Measurements from ENCODE around the gene GLOD5.
"Not testable (repeated sequence)": the region's sequence is repeated elsewhere in the genome, so short reads cannot be mapped to it uniquely, and the experiment has no call there.

Gene GLOD5

DNA sequence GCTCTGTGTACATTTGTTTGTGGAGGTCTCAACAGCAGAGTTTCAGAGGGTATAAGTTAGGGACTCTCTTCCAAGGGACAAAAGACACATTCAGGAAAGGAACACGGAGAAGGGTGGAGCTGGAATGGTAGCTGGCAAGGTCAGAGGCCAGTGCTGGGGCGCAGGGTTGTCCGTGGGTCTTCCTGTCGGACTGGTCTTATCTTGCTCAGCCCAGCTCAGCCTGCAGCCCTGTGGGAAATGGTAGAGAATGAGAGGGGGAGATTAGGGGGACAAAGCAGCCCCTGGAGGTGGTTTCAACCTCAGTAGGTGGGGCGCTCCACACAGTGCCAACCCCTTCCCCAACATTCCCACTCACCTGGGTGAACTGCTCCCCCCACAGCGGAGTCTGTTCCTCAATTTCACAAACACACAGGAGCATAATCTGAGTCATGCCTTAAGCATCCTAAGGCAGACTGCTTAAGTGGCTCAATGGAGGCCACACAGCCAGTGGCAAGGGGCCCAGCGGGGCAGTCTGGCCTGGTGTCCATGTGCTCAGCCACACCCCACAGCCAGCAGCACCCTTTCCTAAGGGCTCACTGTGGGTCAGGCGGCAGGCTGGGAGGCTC lies 33.5 kb downstream of the GLOD5 start:
- FAIRE-seq, result no peak

DNA sequence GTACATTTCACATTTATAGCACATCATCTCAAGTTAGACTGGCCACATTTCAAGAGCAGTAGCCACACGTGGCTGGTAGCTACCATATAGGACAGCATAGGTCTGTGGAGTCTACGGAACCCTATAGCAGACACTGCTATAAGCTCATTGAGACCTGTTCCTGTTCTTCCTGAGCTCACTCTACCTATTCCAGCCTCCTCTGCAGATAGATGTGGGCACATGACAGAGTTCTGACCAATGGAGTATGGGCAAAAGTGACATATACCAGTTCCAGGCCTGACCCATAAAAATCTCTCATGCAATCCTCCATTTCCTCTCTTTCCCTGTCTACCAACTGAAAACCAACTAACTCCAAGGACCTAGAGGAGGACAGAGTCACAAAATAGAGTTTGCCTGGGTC lies 36.8 kb downstream of the GLOD5 start:
- no peak for FAIRE-seq

DNA sequence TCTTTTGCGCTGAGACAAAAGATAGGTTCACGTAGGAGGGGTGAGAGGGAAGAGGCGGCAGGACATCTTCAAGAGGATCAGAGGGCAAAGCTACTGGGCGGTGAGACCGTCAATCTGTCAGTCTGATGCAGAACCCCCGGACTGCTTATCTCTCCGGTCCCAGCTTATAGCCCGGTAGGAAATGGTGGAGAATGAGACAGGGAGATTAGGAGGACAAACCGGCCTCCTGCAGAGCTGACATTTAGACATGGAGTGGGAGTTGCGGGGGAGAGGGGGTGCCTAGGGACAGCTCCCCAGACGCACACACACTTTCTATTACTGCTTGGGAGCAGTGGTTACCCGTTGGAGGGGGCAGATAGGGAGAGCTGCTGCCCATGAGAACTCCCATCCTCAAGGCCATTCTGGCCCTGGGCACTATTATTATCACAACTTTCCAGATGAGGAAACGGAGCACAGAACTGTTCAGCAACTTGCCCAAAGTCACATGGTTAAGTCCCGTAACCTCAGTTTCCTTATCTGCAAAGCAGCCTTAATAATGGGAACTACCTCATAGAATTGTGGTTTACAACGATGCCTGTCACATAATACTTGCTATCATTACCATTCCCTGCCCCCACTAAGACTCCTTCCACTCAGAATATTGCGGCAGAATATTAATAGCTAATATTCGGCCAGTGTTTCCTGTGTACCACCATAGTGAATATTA lies 39.2 kb downstream of the GLOD5 start:
- no peak for FAIRE-seq

DNA sequence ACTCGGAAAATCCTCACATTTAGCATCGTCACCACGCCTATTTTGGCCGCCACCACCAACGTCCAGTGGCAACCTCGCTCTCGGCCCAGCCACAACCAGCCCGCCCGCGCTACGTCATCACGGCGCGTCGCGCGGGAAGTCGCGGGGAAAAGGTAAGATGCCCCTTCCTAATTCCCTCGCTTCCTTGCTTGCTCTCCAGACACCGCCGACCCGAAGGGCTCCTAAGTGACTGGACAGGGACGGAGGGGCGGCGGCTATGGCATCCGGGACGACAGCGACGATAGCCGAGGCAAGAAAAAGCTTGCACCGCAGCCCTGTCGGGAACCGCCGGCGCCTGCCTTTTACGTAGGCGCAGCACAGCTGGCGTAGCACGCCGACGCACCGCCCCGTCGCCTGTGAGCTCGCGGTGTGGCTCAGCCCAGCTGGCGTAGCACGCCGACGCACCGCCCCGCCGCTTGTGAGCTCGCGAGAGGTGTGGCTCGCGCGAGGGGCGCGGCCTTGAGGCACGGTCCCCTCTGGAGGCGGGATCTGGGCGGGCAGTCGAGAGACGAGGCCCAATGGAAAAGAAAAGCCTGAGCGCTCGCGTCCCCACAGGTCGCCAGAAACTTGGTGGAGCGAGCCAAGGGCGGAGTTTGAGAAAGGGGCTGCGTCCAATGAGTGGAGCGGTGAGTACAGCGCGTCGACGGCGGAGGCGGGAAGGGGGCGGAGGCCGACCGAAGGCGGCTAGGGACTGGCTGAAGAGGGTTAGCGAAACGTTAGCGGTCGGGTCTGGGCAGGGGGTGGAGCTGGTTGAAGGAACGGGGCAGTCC lies 39.9 kb downstream of the GLOD5 start, which contains the start of gene HDAC6:
Gene HDAC6, plus strand, starts transcription at position 788 of the 809 bp plus-strand sequence. CDS start 626 bp downstream, outside the sequence.
- peak; percentile 90 for FAIRE-seq

DNA sequence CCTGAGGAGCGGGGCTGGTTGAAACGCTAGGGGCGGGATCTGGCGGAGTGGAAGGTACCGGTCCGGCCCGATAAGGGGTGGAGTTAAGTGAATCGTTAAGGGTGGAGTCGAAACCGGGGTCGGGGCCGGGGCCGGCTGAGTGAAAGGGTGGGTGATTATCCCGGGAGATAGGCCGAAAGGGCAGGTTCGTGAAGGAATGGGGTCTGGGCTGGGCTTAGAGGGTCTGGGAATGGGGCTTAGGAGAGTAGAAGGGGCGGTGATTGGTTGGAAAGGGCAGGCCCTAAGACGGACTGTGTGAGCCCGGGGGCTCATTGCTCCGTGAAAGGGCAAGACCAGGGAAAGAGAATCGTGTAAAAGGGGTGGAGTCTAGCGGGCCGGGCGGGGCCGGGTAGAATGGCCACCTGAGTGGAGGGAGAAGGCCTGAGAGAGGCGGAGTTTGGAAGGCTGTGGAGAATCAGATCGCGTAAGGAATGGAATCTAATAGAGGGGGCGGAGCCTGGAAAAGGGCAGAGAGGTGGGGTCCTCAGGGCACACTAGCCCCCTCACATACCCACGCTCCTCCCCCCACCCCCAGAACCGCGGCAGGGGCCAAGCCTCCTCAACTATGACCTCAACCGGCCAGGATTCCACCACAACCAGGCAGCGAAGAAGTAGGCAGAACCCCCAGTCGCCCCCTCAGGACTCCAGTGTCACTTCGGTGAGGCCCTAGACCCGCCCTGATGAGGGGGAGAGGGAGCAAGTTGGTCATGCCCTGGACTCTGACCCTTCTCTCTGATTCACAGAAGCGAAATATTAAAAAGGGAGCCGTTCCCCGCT lies 40.8 kb downstream of the GLOD5 start:
- FAIRE-seq, result no peak

DNA sequence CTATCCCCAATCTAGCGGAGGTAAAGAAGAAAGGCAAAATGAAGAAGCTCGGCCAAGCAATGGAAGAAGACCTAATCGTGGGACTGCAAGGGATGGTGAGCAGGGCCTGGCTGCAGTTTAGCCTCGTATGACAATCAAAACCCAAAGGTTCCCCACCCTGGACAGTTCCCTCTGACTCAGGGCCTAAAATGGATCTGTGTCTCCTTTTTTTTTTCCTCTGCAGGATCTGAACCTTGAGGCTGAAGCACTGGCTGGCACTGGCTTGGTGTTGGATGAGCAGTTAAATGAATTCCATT lies 41.3 kb downstream of the GLOD5 start:
- no peak for FAIRE-seq

DNA sequence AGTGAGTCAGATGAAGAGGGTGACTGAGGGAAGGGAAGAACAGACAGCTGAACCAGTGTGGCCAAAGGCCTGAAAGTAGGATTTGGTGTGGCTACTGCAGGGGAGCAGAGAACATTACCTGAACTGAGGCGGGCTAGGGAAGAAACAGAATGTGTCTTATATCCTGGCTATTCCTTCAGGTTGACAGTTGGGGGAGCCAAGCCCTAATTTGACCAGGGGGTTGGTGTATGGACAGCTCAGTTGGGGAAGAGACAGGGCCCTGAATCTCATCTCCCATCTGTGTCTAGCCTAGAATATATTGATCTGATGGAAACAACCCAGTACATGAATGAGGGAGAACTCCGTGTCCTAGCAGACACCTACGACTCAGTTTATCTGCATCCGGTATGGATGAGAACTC lies 44.5 kb downstream of the GLOD5 start:
- no peak for FAIRE-seq

DNA sequence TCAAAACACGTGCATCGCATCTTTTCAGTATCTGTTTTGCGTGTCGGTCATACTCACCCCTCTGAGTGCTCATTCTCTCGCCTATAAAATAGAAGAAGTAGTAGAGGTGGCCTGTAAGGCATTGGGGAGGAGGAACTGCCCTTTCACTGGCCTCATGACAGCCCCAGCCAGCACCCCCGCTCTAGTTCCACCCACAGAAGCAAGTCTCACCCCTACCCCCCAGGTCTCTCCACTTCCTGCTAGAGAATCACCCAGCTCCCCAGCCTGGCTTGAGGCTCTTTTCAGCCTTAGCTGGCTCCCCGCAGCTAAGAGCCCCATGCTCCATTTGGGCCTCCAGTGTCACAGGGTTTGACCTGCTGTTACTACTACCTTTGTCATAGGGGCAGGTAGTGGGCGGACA lies 52.1 kb downstream of the GLOD5 start:
- no peak for FAIRE-seq

DNA sequence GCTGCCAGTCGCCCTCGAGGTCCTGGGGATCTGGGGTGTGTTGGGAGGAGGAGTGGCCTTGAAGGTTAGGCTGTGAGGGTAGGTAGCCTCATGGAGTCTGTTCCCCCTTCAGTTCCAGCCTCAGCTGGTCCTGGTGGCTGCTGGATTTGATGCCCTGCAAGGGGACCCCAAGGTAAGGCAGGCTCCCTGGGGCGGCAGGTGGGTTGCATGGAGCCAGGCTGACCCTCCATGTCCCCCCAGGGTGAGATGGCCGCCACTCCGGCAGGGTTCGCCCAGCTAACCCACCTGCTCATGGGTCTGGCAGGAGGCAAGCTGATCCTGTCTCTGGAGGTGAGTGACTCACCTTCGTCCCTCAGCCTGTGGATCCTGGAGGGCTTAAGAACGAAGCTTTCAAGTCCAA lies 53.2 kb downstream of the GLOD5 start:
- FAIRE-seq, result no peak

DNA sequence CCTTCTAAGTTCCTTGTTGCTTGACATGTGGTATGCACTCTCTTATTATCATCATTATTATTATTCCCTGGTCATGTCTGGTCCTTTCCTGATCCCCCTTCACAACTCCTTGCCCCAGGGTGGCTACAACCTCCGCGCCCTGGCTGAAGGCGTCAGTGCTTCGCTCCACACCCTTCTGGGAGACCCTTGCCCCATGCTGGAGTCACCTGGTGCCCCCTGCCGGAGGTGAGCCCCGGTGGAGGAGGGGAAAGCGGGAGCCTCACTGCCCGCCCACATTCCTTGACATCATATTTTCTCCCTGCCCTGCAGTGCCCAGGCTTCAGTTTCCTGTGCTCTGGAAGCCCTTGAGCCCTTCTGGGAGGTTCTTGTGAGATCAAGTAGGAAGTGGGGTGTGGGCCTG lies 53.7 kb downstream of the GLOD5 start:
- FAIRE-seq, result no peak

DNA sequence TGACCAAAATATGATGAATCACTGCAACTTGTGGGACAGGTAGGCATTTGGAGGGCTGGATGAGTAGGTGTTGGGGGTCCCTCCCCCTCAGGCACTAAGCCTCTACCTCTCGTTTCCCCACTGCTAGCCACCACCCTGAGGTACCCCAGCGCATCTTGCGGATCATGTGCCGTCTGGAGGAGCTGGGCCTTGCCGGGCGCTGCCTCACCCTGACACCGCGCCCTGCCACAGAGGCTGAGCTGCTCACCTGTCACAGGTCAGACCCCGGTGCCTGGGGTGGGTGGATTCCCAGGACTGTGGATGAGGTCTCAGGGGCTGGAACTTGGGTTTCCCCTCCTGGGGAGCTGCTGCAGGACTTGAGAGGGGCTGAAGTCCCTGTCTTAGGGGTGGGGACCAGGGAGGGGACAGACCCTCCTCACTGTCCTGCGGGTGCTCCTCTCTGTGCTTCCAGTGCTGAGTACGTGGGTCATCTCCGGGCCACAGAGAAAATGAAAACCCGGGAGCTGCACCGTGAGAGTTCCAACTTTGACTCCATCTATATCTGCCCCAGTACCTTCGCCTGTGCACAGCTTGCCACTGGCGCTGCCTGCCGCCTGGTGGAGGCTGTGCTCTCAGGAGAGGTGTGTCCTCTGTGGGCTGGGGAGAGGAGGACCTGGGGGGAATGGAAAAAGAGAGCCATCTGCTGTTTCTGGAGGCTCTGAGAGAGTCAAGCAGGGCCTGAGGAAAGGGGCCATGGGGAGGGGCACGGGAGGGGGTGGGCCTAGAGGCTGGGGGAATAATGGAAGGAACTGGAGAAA lies 54.7 kb downstream of the GLOD5 start:
- no peak for FAIRE-seq

DNA sequence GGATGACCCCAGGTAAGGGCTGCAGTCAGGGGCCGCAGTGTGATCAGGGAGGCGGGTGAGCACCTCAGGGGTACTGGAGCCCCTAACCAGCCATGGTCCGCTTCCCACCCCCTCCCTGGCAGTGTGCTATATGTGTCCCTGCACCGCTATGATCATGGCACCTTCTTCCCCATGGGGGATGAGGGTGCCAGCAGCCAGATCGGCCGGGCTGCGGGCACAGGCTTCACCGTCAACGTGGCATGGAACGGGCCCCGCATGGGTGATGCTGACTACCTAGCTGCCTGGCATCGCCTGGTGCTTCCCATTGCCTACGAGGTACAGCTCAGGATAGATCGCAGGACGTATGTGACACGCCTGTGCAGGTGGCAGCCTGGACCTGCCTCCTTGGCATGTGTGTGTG lies 56.6 kb downstream of the GLOD5 start:
- FAIRE-seq, result no peak

DNA sequence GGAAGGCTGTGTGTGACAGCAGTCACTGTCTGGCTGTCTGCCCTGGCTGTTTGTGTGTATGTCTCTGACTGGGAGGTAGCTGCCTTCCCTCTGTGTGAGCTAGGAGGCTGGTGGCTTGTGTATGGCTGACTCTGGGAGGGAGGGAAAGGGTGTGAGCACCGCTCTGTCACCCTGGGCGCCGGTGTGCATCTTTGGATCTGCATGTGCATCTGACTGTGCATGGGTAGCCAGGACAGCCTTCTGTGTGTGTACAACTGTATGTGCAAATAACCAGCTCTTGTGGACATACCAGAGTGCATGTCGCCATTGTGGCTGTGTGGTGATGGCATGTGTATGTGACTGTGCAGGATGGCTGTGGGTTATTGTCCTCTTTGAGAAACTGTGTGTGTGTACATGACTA lies 57.3 kb downstream of the GLOD5 start:
- no peak for FAIRE-seq

DNA sequence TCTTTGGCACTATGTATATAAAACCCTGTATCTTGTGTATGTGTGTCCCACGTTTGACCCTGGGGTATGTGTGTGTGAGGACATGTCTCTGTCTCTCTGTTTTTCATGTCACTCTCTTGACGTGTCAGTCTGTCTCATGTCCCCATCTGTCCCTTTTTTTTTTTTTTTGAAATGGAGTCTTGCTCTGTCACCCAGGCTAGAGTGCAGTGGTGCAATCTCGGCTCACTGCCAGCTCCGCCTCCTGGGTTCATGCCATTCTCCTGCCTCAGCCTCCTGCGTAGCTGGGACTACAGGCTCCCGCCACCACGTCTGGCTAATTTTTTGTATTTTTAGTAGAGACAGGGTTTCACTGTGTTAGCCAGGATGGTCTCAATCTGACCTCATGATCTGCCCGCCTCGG lies 57.8 kb downstream of the GLOD5 start:
- not testable (repeated sequence) for FAIRE-seq

DNA sequence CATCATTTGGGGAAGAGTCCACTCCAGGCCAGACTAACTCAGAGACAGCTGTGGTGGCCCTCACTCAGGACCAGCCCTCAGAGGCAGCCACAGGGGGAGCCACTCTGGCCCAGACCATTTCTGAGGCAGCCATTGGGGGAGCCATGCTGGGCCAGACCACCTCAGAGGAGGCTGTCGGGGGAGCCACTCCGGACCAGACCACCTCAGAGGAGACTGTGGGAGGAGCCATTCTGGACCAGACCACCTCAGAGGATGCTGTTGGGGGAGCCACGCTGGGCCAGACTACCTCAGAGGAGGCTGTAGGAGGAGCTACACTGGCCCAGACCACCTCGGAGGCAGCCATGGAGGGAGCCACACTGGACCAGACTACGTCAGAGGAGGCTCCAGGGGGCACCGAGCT lies 61.5 kb downstream of the GLOD5 start:
- FAIRE-seq, result no peak
